ENCODE measurements around the gene PAQR5.

DNA sequence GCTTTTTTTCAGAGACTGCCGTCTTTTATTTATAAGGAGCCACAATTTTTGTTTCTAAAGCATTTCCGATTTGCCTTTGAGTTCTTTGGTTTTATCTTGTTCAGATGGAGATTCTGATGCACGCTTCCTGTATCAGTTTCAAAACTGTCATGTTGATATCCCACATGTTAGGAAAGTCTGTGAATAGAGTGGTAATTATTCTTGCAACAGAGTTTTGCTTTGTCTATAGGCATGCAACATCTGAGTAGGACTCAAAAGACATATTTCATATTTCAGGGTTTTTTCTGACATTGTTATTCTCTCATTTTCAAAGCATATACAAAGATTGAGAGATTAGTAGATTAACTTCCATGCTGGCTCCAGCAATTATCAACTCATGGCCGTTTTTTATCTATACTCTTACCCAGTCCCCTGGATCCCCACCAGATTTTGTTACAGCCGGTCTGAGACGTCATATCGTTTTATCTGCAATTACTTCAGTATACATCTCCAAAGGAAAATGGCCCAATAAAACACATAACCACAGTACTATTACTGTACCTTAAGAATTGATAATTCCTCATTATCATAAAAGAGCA is 22.4 kb downstream of the PAQR5 start:
- TF ChIP-seq, protein P1, sequence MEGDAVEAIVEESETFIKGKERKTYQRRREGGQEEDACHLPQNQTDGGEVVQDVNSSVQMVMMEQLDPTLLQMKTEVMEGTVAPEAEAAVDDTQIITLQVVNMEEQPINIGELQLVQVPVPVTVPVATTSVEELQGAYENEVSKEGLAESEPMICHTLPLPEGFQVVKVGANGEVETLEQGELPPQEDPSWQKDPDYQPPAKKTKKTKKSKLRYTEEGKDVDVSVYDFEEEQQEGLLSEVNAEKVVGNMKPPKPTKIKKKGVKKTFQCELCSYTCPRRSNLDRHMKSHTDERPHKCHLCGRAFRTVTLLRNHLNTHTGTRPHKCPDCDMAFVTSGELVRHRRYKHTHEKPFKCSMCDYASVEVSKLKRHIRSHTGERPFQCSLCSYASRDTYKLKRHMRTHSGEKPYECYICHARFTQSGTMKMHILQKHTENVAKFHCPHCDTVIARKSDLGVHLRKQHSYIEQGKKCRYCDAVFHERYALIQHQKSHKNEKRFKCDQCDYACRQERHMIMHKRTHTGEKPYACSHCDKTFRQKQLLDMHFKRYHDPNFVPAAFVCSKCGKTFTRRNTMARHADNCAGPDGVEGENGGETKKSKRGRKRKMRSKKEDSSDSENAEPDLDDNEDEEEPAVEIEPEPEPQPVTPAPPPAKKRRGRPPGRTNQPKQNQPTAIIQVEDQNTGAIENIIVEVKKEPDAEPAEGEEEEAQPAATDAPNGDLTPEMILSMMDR (IDR thresholded peaks at IDR 0.05; ENCODE audit: low read depth, low read length): no peak
- TF ChIP-seq, protein P2, sequence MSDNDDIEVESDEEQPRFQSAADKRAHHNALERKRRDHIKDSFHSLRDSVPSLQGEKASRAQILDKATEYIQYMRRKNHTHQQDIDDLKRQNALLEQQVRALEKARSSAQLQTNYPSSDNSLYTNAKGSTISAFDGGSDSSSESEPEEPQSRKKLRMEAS (IDR thresholded peaks at IDR 0.05; ENCODE audit: low read depth, low read length): no peak
- TF ChIP-seq POLR2A (IDR thresholded peaks at IDR 0.05; ENCODE audit: extremely low read depth, insufficient read length): no peak
- no peak for TF ChIP-seq MYC (IDR thresholded peaks at IDR 0.05; ENCODE audit: low read depth, low read length)

Data from NB4 (cell line).